ENCODE results near the gene CLIP1. TPM values are rescaled to one million over a fixed set of nuclear protein-coding genes. Genes with fewer than 3 reads are reported as not detected.

Gene CLIP1
- total RNA-seq, 1 donor from 2014 or later, result 55.8 TPM

DNA sequence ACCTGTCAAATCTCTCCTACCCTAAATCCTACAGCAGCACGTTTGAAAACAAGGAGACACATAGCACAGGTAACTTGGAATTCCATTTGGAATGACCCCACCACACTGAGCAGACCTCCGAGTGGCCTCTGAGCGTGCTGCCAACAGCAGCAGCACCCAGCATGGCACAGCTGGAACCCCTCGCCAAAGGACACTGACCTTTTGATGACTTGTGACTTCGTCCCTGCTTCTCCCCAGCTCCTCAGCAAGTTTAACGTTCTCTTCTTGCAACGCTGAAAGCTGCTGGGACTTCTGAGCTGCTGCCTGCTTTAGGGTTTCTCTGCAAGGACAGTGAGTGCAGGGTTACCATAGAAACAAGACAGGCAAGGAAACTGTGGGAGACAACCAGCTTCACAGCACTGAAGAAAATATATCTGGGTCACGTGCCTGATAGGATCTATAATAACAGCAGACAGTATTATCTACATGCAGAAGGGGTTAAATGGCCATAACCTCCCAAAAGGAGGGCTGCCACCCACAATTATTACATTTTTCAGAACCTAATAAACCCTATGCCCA is 112.8 kb downstream of the CLIP1 start:
- no peak overlapping the region for H3K4me3 Mint-ChIP-seq
- no peaks in the 10 kb centered on the region for H3K9me3 Mint-ChIP-seq
- no peak for DNase-seq (ENCODE audit: low read depth, low spot score)
- peaks cover 3% of the 10 kb centered on the region for H3K4me1 Mint-ChIP-seq
- peaks cover 4% of the 10 kb centered on the region for H3K36me3 Mint-ChIP-seq (ENCODE audit: low read depth)
- no peaks in the 10 kb centered on the region for H3K27me3 Mint-ChIP-seq (ENCODE audit: low read depth)
- no peak overlapping the region for H3K27ac Mint-ChIP-seq (ENCODE audit: unreplicated experiment)
- TF ChIP-seq, protein P1, sequence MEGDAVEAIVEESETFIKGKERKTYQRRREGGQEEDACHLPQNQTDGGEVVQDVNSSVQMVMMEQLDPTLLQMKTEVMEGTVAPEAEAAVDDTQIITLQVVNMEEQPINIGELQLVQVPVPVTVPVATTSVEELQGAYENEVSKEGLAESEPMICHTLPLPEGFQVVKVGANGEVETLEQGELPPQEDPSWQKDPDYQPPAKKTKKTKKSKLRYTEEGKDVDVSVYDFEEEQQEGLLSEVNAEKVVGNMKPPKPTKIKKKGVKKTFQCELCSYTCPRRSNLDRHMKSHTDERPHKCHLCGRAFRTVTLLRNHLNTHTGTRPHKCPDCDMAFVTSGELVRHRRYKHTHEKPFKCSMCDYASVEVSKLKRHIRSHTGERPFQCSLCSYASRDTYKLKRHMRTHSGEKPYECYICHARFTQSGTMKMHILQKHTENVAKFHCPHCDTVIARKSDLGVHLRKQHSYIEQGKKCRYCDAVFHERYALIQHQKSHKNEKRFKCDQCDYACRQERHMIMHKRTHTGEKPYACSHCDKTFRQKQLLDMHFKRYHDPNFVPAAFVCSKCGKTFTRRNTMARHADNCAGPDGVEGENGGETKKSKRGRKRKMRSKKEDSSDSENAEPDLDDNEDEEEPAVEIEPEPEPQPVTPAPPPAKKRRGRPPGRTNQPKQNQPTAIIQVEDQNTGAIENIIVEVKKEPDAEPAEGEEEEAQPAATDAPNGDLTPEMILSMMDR (conservative IDR thresholded peaks at IDR 0.05), result no peak

DNA sequence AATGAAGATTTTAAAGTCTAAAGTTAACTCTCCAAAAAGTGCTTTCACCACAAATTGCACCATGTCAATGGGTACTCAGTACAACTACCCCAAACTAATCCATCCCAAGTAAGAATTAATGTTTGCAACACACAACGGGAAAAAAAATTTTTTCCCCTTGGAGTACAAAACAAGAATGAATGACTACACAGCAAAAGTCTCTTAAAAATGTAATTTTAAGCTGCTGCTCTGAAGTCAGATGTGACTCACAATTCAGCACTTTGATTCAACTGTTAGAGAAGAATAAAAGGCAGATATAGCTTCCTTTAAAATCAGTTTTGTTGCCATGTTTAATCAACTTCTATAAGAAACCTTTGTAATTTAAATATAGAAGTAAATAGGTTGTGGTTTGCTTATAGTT is 113.7 kb downstream of the CLIP1 start:
- H3K9me3 Mint-ChIP-seq, result no peaks in the 10 kb centered on the region
- no peaks in the 10 kb centered on the region for H3K27me3 Mint-ChIP-seq (ENCODE audit: low read depth)
- H3K27ac Mint-ChIP-seq (ENCODE audit: unreplicated experiment), result no peak overlapping the region
- peaks cover 3% of the 10 kb centered on the region for H3K4me1 Mint-ChIP-seq
- peaks cover 4% of the 10 kb centered on the region for H3K36me3 Mint-ChIP-seq (ENCODE audit: low read depth)
- no peak overlapping the region for H3K4me3 Mint-ChIP-seq
- no peak for DNase-seq (ENCODE audit: low read depth, low spot score)
- TF ChIP-seq, protein P1 (conservative IDR thresholded peaks at IDR 0.05), result no peak

DNA sequence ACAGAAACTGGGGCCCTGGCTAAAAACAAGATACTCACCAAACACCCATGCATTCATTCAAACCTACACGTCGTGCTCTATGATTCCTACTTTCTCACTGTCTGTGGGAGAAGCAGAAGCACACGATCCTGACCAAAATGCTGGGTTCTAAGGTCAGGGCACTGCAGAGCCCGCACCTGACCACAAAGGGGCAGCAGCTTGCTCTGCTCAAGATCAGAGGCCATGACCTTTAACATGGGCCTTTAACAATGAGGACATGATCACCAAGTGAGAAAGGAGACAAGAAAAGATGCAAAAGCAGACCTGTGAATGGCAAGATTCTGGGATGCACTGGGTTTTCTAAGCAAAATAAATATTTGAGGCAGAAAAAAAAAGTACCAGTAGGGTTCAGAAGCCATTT is 116.1 kb downstream of the CLIP1 start:
- peaks cover 3% of the 10 kb centered on the region for H3K4me1 Mint-ChIP-seq
- no peaks in the 10 kb centered on the region for H3K9me3 Mint-ChIP-seq
- TF ChIP-seq, protein P1 (conservative IDR thresholded peaks at IDR 0.05), result peak; percentile 19
- H3K27ac Mint-ChIP-seq (ENCODE audit: unreplicated experiment), result peak overlapping the region; percentile 84
- H3K4me3 Mint-ChIP-seq, result no peak overlapping the region
- no peak for DNase-seq (ENCODE audit: low read depth, low spot score)
- no peaks in the 10 kb centered on the region for H3K27me3 Mint-ChIP-seq (ENCODE audit: low read depth)
- peaks cover 8% of the 10 kb centered on the region for H3K36me3 Mint-ChIP-seq (ENCODE audit: low read depth)

DNA sequence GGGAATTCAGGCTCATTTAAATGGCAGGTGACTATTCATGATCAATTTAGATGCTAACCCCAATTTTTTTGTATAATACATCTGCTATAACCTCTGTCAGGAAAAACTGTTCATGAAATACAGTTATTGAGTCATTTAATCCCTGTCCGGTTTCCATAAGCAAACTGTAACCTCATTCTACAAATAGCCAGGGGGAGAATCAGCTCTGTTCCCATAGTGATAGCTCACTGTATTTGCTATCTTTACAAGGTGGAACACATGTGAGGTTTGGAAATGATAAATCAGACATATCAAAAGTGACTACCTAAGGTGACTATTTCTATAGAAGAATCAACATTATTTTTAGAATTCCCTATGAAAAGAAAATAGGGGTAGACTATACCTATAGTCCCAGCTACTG is 117.5 kb downstream of the CLIP1 start:
- Mint-ChIP-seq H3K27me3 (ENCODE audit: low read depth) (no peaks in the 10 kb centered on the region), H3K27ac (ENCODE audit: unreplicated experiment) (no peak overlapping the region), H3K9me3 (no peaks in the 10 kb centered on the region), H3K4me3 (no peak overlapping the region), H3K4me1 (peaks cover 3% of the 10 kb centered on the region), H3K36me3 (ENCODE audit: low read depth) (peaks cover 8% of the 10 kb centered on the region)
- DNase-seq (ENCODE audit: low read depth, low spot score), result no peak
- TF ChIP-seq, protein P1 (conservative IDR thresholded peaks at IDR 0.05), result no peak

DNA sequence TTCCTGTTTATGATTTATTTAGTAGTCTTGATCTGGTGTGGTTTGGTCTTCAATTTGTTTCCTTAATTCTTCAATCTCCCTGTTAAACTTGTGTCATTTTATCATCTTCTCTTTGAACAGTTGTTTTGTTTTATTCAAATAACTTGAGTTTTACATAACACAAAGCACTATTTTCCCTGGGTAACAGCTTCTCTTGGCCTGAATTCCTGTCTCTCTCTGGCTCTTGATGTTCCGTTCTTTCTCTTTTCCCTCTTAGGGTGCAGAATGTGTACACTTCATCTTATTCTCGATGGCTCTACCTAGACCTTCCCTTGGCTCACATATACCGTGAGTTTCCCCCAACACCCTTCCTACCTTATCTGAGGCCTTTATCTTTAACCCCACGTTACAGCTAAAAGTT is 119.4 kb downstream of the CLIP1 start:
- H3K4me1 Mint-ChIP-seq, result peaks cover 3% of the 10 kb centered on the region
- no peak overlapping the region for H3K27ac Mint-ChIP-seq (ENCODE audit: unreplicated experiment)
- H3K9me3 Mint-ChIP-seq, result no peaks in the 10 kb centered on the region
- TF ChIP-seq, protein P1 (conservative IDR thresholded peaks at IDR 0.05), result no peak
- H3K27me3 Mint-ChIP-seq (ENCODE audit: low read depth), result no peaks in the 10 kb centered on the region
- no peak overlapping the region for H3K4me3 Mint-ChIP-seq
- peaks cover 8% of the 10 kb centered on the region for H3K36me3 Mint-ChIP-seq (ENCODE audit: low read depth)
- DNase-seq (ENCODE audit: low read depth, low spot score), result no peak

Data from neural crest cell (in vitro differentiated cells).